ENCODE results near the gene CCL1.

- TF ChIP-seq POLR2A (IDR thresholded peaks at IDR 0.05), result no peak
- no peak for TF ChIP-seq POLR2AphosphoS5 (IDR thresholded peaks at IDR 0.05)
Measured at GRCh38 chr17:34393401-34393800, 30.4 kb upstream of the CCL1 start.
